Stimulated activated naive B cell treated with anti-CD40 and anti-IgM and Interleukin-4, amounts not matched to agents 10 μg/mL and 1 μg/mL and 100 μg/mL, for 72 hours (primary cell): Measurements from ENCODE around the gene VPS25.
A peak's percentile ranks its signal among the peaks of the same experiment; 100 is the strongest.

Experiments used
- ATAC-seq, 2 donors: fragments of 150-1000 bp; cut with Tn5 transposase; replicated peaks; 2 replicates each; pipeline ENCODE4 v1.10.0; 2021; ENCODE audit warnings: moderate library complexity in 1 of 2
- DNase-seq: peaks from one replicate; pipeline ENCODE4 v3.0.0; 2021
- H3K27ac Mint-ChIP-seq: one replicate; pipeline ENCODE4 v1.8.0; 2022; ENCODE audit warnings: mild to moderate bottlenecking, mixed read lengths
- H3K27me3 Mint-ChIP-seq, 2 donors: one replicate each; pipeline ENCODE4 v1.8.0; 2022; ENCODE audit warnings: mixed read lengths in 2 of 2
- H3K36me3 Mint-ChIP-seq, 2 donors: one replicate each; pipeline ENCODE4 v1.8.0; 2022; ENCODE audit warnings: mixed read lengths in 2 of 2, mild to moderate bottlenecking in 1 of 2
- H3K4me1 Mint-ChIP-seq, 2 donors: one replicate each; pipeline ENCODE4 v1.8.0; 2022; ENCODE audit warnings: mixed read lengths in 2 of 2, mild to moderate bottlenecking in 1 of 2
- H3K4me3 Mint-ChIP-seq, 2 donors: one replicate each; pipeline ENCODE4 v1.8.0; 2022; ENCODE audit warnings: mild to moderate bottlenecking in 2 of 2, mixed read lengths in 2 of 2, moderate library complexity in 1 of 2
- H3K9me3 Mint-ChIP-seq, 2 donors: one replicate each; pipeline ENCODE4 v1.8.0; 2022; ENCODE audit warnings: mixed read lengths in 2 of 2, mild to moderate bottlenecking in 1 of 2

VPS25 gene

DNA sequence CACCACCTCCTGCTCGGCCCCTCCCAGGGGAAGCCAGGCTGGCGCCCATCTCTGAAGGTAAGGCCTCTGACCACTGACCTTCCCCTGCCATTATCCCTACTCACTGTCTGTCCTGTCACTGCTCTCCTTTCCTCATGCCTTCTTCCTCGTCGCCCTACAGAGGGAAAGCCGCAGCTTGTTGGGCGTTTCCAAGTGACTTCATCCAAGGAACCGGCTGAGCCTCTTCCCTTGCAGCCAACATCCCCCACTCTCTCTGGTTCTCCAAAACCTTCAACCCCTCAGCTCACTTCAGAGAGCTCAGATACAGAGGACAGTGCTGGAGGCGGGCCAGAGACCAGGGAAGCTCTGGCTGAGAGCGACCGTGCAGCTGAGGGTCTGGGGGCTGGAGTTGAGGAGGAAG lies 22.2 kb downstream of the VPS25 start:
- peaks cover 2 to 4% of the 10 kb centered on the region in 2 donors for H3K9me3 Mint-ChIP-seq
- no peak overlapping the region for H3K27ac Mint-ChIP-seq
- peaks cover 4 to 5% of the 10 kb centered on the region in 2 donors for H3K27me3 Mint-ChIP-seq
- H3K4me3 Mint-ChIP-seq: no peak overlapping the region
- ATAC-seq (no peak), DNase-seq (no peak)
- peaks cover 21 to 29% of the 10 kb centered on the region in 2 donors for H3K36me3 Mint-ChIP-seq
- H3K4me1 Mint-ChIP-seq: peaks cover 24 to 36% of the 10 kb centered on the region in 2 donors

DNA sequence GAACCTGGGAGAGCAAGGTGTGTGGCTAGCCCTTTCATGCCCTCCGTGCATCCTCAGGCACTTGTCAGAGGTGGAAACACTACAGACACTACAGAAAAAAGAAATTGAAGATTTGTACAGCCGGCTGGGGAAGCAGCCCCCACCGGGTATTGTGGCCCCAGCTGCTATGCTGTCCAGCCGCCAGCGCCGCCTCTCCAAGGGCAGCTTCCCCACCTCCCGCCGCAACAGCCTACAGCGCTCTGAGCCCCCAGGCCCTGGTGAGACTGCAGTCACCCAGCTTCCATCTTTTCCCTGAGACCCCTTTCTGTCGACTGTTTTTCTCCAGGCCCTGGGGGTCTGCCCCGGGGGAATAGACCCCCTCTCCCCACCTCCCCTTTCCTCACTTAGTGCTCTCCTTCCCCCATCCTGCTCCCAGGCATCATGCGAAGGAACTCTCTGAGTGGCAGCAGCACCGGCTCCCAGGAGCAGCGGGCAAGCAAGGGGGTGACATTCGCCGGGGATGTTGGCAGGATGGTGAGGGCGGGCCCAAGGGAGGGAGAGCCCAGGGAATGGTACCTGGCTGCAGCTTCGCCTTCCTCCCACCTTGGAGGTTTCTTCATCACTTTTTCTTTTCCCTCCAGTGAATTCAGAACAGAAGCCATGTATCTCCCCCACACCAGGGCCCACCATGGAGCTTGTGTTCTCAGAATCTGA lies 23.0 kb downstream of the VPS25 start:
- no peak for ATAC-seq
- Mint-ChIP-seq H3K36me3 (peaks cover 21 to 29% of the 10 kb centered on the region in 2 donors), H3K4me1 (peaks cover 24 to 36% of the 10 kb centered on the region in 2 donors), H3K27ac (no peak overlapping the region), H3K27me3 (peaks cover 4 to 5% of the 10 kb centered on the region in 2 donors), H3K9me3 (peaks cover 2 to 4% of the 10 kb centered on the region in 2 donors), H3K4me3 (no peak overlapping the region)
- DNase-seq: no peak

DNA sequence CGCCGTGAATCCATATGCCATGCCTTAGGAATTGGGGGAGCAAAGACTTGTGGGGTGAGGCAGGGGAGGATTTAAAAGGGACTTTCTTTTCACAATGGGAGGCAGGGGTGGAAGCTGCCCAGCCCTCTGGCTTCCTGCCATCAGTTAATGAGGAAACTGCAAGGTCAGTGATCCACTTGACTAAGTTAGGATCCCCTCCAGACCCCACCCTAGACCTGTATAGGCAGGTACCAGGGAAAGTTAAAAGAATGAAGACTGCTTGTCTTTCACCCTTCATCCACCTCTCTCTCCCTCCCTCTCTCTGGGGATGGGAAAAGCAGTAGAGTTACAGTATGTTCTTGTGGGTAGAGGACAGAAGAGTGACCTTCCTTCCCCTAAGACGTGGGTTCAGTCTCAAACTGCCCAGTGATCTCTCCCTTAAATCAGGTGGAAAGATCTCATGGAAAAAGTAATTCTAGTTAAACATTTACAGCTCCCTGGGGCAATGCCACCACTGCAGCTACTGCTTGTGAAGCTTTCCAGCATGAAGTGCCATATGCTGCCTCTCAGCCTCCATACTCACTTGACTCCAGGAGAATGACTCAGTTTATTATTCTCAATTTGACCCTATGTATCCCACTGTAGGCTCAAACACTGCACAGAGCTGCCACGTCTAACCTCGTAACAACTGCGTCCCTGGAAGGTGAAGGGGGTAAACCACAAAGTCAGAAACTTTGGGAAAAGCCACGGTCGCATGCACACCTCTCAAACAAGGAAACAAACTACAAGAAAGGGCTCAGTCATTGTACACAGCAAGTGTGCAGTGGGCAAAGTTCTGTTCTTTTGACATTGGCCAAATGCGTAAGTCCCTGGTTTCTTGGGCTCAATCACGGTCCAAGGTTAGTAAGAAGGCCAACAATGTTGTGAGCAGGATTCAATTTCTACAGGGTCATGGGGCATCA lies 24.1 kb downstream of the VPS25 start:
- H3K4me3 Mint-ChIP-seq: peak overlapping the region; percentile 90 to 94
- peaks cover 21 to 29% of the 10 kb centered on the region in 2 donors for H3K36me3 Mint-ChIP-seq
- H3K9me3 Mint-ChIP-seq: peaks cover 2 to 4% of the 10 kb centered on the region in 2 donors
- peaks cover 4 to 5% of the 10 kb centered on the region in 2 donors for H3K27me3 Mint-ChIP-seq
- no peak for ATAC-seq
- H3K4me1 Mint-ChIP-seq: peaks cover 24 to 36% of the 10 kb centered on the region in 2 donors
- H3K27ac Mint-ChIP-seq: no peak overlapping the region
- no peak for DNase-seq

DNA sequence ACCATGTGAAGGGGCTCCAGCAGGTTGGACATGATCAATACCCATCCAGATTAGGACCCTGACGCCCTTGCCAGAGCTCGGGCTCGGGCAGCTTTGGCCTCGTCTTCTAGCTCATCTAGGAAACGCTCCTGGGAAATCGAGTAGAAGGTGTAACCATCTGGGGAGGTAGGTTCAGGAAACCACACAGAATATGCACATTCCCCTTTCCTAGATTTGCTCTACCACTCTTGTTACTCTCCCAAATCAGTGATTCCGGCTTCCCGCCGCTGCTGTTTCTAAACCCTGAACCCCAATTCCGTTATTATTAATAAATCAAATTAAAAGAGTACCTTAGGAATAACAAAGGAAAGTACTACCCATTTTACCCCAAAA lies 24.7 kb downstream of the VPS25 start:
- H3K36me3 Mint-ChIP-seq: peaks cover 21 to 29% of the 10 kb centered on the region in 2 donors
- peak overlapping the region; percentile 84 for H3K27ac Mint-ChIP-seq
- H3K4me3 Mint-ChIP-seq: peak overlapping the region; percentile 90 to 94
- DNase-seq (no peak), ATAC-seq (no peak)
- peaks cover 24 to 36% of the 10 kb centered on the region in 2 donors for H3K4me1 Mint-ChIP-seq
- H3K27me3 Mint-ChIP-seq: peaks cover 4 to 5% of the 10 kb centered on the region in 2 donors
- peaks cover 2 to 4% of the 10 kb centered on the region in 2 donors for H3K9me3 Mint-ChIP-seq

DNA sequence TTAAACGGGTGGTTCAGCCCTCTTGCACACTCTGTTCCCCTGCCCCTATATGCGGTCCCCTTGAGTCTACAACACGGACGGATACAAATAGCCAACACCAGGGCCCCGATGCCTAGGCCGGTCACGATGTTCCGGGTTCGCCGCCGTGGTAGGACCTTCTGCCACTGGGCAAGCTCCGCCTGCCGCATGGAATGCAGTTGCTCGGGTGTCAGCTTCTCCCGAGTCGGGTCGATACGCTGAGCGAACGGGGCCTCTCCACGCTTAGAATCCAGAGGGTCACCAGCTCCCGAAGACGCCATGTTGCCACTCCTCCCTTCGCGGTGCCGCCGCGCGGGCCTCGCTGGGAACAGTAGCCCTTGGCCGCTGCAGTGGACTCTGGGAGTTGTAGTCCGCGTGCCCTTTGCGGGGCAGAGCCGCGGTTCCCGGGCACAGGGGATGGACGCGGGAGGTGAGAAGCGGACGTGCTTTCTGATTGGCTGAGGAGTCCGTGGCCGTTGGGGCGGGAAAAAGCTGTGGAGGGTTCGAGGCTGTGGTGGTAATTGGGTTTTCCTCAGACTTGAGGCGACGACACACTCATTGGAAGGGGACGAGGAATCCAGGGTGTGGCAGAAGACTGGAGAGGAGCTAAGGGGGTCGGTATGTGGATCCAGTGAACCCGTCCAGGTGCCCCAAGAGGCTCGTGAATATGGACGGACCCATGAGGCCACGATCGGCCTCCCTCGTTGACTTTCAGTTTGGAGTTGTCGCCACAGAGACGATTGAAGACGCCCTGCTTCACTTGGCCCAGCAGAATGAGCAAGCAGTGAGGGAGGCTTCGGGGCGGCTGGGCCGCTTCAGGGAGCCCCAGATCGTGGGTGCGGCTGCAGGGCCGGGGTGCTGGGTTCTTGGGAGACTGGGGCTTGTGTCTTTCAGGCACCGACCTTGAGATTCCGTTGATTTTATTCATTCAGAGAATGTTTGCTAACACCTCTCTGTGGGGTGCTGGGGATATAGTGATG lies 25.4 kb downstream of the VPS25 start, which contains the start of the genes CNTD1 and COA3:
Gene CNTD1 (plus strand): TSS at position 479 of the 998 bp plus-strand sequence. CDS start 207 bp downstream, at position 686.
Gene COA3 (minus strand): TSS at position 322 of the 998 bp plus-strand sequence. CDS start 23 bp downstream, at position 299.
- peak within 1 kb of the TSS; percentile 84 for H3K27ac Mint-ChIP-seq
- peaks cover 2 to 4% of the 10 kb centered on the region in 2 donors for H3K9me3 Mint-ChIP-seq
- peaks cover 24 to 36% of the 10 kb centered on the region in 2 donors for H3K4me1 Mint-ChIP-seq
- peaks cover 4 to 5% of the 10 kb centered on the region in 2 donors for H3K27me3 Mint-ChIP-seq
- peak within 1 kb of the TSS; percentile 90 to 94 for H3K4me3 Mint-ChIP-seq
- peak; percentile 100 for ATAC-seq
- peaks cover 21 to 29% of the 10 kb centered on the region in 2 donors for H3K36me3 Mint-ChIP-seq
- DNase-seq: peak; percentile 72

DNA sequence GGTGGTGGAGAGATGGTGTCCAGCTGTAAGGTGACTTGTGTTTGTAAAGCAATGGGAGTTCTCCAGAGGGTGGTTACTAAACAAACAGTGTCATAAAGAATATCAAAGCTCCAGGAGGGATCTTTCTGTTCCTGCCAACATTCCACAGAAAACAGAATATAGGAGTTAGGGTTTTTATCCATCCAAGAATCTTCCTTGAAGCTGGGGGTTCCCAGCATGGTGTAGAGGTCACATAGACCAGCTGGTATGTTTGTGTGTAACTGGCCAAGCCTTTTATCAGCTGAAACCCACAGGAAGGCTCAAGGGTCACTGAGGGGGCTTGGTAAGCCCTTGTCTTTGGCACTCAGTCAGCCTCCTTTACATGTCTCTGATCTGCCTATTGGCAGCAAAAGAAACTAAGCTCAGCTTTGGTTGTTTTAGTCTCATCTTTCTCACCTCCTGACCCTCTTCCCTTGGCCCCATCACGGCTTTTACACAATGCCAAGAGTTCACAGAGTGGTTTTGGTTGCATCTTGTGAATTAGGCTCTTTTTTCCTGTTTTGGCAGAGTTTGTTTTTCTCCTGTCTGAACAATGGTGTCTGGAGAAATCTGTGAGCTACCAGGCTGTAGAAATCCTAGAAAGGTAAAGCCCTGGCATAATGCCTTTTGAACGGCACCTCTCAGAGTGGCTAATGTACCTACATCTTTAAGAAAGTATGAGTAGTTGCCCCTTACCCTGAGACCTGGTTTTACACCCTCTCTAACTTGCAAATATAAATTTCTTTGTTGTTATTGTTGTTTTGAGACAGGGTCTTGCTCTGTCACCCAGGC lies 30.0 kb downstream of the VPS25 start:
- Mint-ChIP-seq H3K4me3 (no peak overlapping the region), H3K27me3 (peaks cover 4 to 5% of the 10 kb centered on the region in 2 donors), H3K4me1 (peaks cover 5 to 9% of the 10 kb centered on the region in 2 donors), H3K27ac (no peak overlapping the region), H3K9me3 (peaks cover 2 to 4% of the 10 kb centered on the region in 2 donors), H3K36me3 (peaks cover 4 to 11% of the 10 kb centered on the region in 2 donors)
- DNase-seq (no peak), ATAC-seq (no peak)

DNA sequence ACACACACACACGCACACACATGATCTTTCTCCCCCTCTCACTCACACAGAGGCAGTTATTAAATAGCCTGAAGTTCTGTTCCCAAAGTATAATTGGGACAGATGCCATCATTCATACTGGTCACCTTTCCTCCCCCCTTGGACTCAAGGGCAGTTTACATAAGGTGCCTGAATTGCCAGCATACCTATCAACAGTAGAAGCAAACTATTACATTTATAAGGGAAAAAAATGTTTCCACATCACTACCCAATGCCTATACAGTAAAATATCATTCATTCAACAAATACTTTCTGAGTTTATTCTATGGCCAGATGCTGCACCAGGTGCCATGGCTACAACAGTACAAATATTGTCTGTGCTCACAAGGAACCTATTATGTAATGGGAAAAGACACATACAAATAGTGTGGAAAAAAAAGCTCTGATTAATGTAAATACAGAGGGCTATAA lies 31.7 kb downstream of the VPS25 start:
- Mint-ChIP-seq H3K9me3 (no peaks in the 10 kb centered on the region), H3K27me3 (no peaks in the 10 kb centered on the region), H3K4me1 (no peaks in the 10 kb centered on the region), H3K27ac (no peak overlapping the region), H3K36me3 (peaks cover 2 to 7% of the 10 kb centered on the region in 2 donors), H3K4me3 (no peak overlapping the region)
- no peak for DNase-seq
- no peak for ATAC-seq

DNA sequence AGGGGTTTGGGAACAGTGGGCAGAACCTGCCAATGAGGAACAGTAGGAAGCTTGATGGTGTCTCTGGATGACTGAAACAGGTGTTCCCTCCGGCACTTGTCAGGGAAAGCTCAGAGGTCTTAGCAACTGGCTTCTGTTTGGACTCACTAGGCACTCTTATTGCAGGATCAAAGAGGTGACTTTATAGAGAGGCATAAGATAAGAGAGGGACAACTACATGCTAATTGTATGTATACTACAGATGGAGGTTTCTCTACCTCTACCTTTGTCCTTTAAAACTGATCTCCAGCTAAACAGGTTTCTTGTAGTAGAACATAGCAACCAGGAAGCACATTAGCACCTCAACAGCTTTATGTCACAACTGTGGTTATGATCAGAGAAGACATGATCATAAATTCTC lies 33.0 kb downstream of the VPS25 start:
- H3K36me3 Mint-ChIP-seq: peaks cover 10 to 15% of the 10 kb centered on the region in 2 donors
- DNase-seq (no peak), ATAC-seq (no peak)
- H3K4me3 Mint-ChIP-seq: no peak overlapping the region
- no peaks in the 10 kb centered on the region for H3K27me3 Mint-ChIP-seq
- H3K9me3 Mint-ChIP-seq: no peaks in the 10 kb centered on the region
- H3K27ac Mint-ChIP-seq: no peak overlapping the region
- peaks cover 0 to 6% of the 10 kb centered on the region in 2 donors for H3K4me1 Mint-ChIP-seq

DNA sequence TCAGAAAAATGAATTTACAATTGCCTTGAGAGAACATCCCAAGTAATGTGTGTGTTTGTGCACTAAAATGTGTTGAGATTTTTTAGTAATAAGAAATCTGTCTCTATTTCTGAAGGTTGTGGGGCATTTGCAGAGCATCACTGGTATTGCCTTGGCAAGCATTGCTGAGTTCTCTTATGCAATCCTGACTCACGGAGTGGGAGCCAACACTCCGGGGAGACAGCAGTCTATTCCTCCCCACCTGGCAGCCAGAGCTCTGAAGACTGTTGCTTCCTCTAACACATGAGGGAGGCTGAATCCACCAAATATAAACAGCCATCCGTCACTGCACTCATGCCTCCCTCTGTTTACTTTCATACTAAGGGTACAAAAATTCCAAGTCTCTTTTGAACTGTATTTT lies 36.0 kb downstream of the VPS25 start:
- Mint-ChIP-seq H3K27me3 (no peaks in the 10 kb centered on the region), H3K36me3 (peaks cover 20 to 26% of the 10 kb centered on the region in 2 donors), H3K9me3 (no peaks in the 10 kb centered on the region), H3K27ac (no peak overlapping the region), H3K4me1 (peaks cover 0 to 11% of the 10 kb centered on the region in 2 donors), H3K4me3 (no peak overlapping the region)
- no peak for DNase-seq
- ATAC-seq: no peak

DNA sequence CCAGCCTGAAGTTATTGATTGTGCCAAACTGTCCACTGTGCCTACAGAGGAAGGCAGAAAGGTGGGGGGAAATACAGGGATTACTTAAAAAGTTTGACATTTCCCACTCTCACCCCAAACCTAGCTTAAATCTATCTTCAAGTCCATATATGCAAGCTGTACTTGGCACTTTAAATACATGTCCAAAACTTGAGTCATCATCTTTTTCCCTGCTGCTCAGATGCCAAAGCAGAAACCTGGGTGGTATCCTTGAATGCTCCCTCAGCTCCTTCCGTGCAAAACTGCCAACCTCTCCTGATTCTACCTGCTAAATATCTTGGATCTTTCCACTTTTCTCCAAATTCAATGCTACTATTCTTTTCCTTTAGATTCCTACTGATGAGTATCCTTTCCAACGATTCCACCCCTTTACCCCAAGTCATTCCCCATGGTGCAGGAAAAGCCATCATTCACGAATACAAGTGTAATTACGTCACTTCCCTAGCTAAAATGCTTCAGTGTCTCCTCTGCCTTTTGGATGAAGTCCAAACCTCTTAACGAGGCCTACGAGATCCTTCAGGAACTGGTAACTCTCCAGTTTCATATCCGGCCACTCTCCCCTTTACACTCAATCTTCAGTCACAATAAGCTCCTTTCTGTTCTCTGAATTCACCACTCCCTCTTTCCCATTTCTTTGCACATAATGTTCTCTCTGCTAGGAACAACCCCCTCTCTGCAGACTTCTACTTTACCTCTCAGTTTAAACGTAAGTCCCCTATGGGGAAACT lies 41.6 kb downstream of the VPS25 start:
- Mint-ChIP-seq H3K4me3 (no peak overlapping the region), H3K27me3 (no peaks in the 10 kb centered on the region), H3K4me1 (peaks cover 3 to 11% of the 10 kb centered on the region in 2 donors), H3K9me3 (no peaks in the 10 kb centered on the region), H3K27ac (no peak overlapping the region), H3K36me3 (peaks cover 47 to 52% of the 10 kb centered on the region in 2 donors)
- no peak for DNase-seq
- ATAC-seq: no peak

DNA sequence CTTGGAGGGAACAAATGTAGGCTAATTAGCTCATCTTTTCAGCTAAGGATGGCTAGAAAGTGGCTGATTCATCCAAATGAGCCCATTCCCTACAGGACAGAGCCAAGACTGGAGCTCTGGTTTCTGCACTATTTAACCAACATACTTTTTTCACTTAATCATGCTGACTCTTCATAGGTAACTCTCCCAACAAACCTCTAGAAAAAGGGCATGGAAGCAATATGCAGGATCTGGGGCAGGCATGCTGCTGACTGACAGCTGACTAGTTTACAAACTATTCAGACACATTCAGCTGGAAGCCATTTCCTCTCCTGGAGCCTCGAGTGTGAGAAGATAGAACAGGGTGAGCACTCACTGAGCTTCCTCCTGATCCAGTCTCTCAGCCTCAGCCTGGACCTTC lies 44.6 kb downstream of the VPS25 start:
- peaks cover 40 to 55% of the 10 kb centered on the region in 2 donors for H3K36me3 Mint-ChIP-seq
- H3K9me3 Mint-ChIP-seq: no peaks in the 10 kb centered on the region
- no peaks in the 10 kb centered on the region for H3K27me3 Mint-ChIP-seq
- DNase-seq: no peak
- no peak overlapping the region for H3K4me3 Mint-ChIP-seq
- H3K27ac Mint-ChIP-seq: no peak overlapping the region
- ATAC-seq: no peak
- H3K4me1 Mint-ChIP-seq: peaks cover 11 to 15% of the 10 kb centered on the region in 2 donors

DNA sequence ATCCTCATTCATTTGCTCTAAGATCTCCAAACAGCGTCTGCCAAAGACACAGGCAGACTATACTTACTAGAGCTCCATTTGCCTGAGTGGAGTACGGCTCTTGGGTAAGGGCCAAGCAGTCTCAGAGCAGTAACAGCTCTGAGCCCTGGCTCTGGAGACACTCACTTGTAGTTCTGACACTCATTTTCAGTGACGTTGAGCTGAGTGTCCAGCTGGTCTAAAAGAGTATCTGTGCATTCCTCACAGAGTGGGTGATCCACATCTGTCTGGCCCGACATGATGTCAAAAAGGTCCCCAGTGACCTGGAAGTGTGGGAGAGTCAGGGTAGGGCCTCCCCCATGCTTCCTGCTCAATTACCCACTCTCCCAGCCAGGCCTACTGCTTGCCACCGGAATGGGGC lies 45.1 kb downstream of the VPS25 start:
- Mint-ChIP-seq H3K36me3 (peaks cover 40 to 55% of the 10 kb centered on the region in 2 donors), H3K4me1 (peaks cover 11 to 18% of the 10 kb centered on the region in 2 donors), H3K27ac (no peak overlapping the region), H3K9me3 (no peaks in the 10 kb centered on the region), H3K4me3 (no peak overlapping the region), H3K27me3 (no peaks in the 10 kb centered on the region)
- ATAC-seq (no peak), DNase-seq (no peak)
